HG02884 (cell line): ENCODE results near the gene NFE2L1.
"Not testable (repeated sequence)": the region's sequence is repeated elsewhere in the genome, so short reads cannot be mapped to it uniquely, and the experiment has no call there.

Source experiments
- ATAC-seq: cut with Tn5 transposase; IDR thresholded peaks from one replicate; pipeline ENCODE4 v1.9.1; 2021; ENCODE audit warnings: mild to moderate bottlenecking, moderate library complexity; ENCODE audit not compliant: unreplicated experiment

The NFE2L1 gene, protein sequence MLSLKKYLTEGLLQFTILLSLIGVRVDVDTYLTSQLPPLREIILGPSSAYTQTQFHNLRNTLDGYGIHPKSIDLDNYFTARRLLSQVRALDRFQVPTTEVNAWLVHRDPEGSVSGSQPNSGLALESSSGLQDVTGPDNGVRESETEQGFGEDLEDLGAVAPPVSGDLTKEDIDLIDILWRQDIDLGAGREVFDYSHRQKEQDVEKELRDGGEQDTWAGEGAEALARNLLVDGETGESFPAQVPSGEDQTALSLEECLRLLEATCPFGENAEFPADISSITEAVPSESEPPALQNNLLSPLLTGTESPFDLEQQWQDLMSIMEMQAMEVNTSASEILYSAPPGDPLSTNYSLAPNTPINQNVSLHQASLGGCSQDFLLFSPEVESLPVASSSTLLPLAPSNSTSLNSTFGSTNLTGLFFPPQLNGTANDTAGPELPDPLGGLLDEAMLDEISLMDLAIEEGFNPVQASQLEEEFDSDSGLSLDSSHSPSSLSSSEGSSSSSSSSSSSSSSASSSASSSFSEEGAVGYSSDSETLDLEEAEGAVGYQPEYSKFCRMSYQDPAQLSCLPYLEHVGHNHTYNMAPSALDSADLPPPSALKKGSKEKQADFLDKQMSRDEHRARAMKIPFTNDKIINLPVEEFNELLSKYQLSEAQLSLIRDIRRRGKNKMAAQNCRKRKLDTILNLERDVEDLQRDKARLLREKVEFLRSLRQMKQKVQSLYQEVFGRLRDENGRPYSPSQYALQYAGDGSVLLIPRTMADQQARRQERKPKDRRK

DNA sequence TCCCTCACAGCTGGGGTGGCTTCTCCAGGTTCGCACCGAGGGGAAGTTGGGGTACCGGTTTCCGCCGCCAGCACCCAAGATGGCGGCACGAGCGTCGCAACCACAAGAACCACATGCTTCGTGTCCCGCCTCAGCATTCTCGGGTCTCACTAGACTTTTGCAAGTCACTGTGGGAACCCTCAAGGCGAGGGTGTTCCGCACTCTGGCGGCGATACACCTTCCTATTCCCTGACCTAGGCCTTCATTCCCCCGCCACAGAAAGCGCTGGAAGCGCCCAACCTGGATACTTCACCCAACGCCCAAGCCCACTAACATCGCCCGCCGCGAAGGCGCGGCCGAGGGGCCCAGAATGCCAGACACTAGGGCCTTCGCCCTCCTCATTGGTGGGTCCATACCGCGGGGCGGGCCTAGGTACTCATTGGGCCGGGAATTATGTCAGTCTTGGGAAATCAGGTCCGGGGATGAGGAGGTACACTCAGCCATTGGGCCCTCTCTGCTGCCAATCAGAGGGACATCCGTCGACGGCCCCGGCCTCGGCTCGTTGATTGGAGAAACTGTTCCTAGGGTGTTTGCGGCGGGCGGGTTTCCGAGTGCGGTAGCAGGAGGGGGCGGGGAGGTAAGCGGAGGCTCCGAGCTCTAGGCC lies at the start of gene NFE2L1:
Gene NFE2L1, plus strand, starts transcription at position 619 of the 643 bp plus-strand sequence. CDS start 2,760 bp downstream, outside the sequence.
- ATAC-seq: peak; percentile 88

DNA sequence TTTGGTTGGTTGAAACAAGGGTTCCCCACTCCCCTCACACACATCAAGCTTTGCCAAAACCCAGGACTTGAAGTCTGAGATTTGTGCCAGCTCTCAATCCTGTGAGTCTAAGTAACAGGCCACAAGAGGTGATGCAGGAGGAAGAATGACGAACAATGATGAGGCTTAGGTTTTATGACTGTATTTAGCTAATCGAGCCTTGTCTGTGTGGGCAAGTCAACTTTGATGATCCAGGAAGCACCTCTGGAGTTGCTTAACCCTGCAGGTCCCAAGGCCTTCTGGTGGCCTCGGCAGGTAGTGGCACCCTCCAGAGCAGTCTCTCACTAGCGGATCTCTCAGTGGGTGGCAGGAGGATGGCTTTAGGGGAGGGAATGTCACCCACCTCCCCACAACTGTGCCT lies 48.6 kb upstream of the NFE2L1 start:
- no peak for ATAC-seq

DNA sequence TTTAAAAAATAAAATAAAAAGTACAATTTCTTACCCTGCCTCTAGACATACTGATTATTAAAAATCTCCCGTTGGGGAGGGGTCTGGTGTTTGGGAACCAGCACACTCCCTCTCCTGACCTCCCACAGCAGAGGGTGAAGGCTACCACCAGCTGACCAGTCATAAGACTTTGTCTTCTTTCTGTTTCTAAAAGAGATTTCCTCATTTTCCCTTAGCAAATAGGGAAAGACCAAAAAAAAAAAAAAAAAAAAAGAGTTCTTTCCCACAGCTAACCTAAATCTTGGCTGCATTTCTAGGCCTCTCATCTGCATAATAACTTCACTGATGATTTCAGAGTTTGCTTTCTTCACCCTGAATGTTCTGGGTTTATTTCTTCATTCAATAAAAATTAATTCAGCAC lies 47.0 kb upstream of the NFE2L1 start:
- ATAC-seq: no peak

DNA sequence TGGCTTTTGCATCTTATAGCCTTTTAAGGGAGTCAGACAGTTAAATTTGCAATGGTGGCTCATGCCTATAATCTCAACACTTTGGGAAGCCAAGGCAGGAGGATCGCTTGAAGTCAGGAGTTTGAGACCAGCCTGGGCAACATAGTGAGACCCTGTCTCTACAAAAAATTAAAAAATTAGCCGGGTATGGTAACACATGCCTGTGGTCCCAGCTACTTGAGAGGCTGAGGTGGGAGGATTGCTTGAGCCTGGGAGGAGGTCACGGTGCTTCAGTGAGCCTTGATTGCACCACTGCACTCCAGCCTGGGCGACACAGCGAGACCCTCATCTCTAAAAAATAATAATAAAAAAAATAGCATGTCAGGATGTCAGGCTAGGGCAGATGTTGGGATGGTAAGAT lies 46.5 kb upstream of the NFE2L1 start:
- not testable (repeated sequence) for ATAC-seq

DNA sequence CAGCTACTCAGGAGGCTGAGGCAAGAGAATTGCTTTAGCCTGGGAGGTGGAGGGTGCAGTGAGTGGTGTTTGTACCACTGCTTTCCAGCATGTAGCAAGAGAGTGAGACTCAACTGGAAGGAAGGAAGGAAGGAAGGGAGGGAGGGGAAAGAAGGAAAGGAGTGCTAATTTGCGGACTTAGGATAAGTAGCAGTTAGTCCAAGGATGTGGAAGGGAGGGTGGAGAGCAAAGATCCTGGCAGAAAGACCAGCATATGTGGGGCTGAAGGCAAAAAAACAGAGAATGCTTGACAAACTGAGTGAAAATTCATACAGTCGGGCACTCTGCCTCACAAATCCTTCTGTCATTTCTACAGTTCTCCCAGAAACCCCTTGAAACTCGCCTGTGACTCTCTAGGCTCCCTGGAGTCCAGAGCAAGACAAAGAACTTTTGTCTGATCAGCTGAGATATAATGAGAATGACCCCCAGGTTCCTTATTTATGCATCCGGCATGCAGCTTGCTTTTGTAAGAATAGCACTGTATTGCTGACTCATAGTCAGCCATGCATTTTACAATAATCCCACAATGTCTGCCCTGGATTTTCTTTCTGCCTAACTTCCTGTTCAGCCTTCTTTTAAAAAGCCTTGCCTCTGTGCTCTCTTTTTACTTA lies 45.8 kb upstream of the NFE2L1 start:
- no peak for ATAC-seq

DNA sequence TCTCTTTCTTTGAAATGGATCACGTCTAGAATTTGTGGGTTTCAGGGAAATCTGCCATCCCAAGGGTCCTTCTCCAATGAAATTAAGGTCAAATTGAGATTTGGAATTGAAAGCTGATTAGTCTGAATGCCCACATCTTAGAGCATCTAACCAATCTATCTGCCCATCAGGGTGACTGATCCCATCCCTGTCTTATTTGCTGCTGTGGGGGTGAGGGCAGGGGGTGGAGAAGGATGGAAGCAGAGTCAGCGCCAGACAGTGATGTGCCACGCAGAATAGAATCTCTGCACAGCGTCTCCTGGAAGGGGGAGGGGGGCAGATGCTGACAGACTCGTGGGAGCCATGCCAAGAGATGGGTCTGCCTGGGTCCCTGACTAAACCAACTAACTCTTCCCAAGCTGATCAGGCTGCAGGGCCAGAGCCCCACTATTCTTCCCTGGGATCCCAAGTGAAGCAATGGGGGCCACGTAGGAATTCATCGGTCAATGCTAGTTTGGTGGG lies 45.2 kb upstream of the NFE2L1 start:
- ATAC-seq: no peak

DNA sequence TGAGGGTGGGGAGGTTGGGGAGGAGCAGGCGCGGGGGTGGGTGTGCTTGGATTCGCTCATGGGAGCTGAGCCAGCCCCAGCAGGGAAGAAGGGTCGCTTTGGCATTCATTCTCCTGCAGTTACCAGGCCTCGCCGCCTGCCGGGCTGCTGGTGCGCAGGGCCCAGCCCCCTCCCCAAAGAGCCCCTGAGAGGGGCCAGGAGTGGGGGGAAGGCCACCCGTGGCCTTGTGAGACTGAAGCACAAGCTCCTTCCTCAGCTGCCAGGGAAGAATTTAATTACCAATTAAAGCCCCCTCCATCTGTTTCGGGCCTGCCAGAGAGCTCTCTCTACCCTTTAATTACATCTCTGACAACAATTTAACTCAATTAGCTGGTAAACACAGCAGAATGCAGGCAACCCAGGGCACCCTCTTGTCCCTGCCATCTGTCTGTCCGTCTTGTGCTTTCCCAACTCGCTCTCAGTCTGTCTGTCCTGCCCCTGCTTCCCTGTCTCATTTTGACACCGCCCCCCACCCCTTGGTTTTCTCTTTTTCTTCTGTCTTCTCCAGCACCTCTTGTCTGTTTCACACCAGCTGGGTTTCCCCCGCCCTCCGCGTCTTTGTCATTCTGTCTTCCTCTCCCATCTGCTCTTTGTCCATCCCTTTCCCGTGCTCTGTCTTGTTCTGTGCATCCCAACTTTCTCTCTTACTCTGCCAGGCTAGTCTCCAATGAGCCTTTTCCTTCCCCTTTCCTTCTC lies 44.6 kb upstream of the NFE2L1 start:
- no peak for ATAC-seq

DNA sequence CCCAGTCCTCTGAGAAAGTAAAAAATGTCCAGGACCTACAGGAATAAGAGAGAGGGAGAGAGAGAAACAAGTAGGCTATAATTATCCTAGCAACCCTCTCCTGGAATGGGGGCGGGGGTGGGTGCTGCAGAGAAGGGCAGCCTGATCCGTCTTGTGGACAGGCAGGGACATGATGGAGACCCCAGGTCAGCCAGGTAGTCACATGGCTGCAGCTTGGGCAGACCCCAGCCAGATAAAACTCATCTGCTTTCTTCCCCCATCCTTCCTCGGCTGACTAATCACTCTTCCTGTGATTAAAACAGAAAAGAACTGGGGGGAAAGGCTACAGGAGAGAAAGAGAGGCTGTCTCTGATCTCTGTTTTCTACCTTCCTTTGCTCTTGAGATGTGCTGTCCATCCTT lies 43.2 kb upstream of the NFE2L1 start:
- no peak for ATAC-seq

DNA sequence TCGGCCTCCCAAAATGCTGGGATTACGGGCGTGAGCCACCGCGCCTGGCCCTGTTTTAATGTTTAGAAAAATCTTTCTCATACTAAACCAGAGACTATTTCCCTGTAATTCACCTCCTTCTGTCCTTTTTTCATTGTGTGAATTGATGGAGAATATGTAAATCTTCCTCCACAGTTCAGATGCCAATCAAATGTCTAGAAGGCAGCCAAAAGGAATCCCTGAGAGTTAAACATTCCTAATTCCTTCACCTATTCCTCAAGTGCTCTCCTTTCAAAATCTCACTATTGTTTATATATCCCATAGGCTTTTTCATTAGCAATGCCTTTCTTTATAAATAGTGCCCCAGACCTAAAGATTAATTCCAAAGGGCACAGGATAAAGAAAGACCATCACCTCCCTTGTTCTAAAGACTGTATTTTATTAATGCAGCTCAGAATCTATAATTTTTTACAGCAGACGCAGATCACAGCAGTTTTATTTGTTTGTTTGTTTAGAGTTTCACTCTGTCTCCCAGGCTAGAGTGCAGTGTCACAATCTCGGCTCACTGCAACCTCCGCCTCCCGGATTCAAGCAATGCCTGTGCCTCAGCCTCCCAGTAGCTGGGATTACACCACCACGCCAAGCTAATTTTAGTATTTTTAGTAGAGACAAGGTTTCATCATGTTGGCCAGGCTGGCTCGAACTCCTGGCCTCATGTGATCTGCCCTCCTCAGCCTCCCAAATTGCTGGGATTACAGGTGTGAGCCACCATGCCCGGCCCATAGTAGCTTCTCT lies 41.0 kb upstream of the NFE2L1 start:
- ATAC-seq: no peak

DNA sequence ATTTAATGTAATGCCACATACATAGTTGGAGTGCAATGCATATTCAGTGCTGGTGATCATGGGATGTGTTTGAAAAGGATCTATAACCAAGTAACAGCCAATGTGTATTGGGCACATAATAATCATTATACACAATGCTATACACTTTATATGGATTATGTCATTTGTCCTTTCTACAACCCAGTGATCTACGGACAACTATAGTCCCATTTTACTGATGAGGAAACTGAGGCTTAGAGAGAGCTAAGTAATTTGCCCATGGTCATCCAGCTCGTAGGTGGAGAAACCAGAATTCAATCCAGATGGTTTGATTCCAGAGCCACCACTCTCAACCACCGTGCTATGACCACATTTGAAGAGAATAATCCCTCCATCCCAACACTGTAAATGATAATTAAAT lies 38.0 kb upstream of the NFE2L1 start:
- no peak for ATAC-seq

DNA sequence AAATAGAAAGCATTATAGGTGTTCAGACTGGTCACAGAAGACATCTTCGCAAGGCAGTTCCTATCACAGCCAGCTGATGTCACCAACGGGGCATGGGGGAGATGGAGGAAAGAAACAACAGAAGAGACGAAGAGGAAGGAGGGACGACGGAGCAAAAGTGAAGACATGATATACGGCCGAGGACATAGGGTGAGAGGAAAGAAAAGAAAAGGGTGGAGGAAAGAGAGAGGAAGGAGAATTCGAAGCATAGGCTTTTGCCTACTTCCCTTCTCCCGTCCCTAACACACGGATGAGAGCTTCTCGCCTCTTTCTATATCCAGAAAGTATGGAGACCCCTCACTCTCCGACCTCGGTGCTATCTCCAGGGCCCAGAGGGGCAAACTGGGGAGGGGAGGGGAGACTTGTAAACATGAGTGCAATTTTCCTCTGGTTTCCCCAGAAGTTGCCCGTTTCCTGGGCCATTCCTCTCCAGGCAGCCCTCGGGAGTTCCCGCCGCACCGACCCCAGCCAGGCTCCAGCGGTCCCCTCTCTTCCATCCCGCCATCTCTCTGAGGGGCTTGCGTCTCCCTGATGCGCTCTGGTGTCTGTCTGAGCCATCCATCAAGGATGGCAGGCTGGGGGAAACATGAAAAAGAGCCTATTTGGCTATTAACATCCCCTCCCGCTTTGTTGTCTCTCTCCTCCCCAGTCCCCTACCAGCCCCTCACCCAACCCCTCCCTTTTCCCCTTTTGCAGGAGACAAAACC lies 36.6 kb upstream of the NFE2L1 start:
- no peak for ATAC-seq

DNA sequence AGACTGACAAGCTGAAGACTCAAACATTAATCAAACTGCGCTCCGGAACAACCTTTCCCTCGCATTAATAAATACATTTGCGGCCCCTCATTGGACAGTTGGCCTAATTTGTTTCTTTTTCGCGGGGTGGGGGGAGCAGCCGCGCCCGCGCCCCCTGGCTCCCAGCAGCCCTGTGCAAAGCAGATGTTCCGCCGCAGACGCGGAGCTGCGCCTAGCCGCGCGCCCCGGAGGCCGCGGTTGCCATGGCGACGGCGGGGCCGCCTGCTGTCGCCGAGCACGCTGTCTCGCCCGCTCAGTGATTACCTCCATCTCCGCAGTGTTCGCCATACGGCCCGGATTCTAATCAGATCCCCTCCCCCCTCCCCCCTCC lies 36.0 kb upstream of the NFE2L1 start:
- ATAC-seq: no peak

DNA sequence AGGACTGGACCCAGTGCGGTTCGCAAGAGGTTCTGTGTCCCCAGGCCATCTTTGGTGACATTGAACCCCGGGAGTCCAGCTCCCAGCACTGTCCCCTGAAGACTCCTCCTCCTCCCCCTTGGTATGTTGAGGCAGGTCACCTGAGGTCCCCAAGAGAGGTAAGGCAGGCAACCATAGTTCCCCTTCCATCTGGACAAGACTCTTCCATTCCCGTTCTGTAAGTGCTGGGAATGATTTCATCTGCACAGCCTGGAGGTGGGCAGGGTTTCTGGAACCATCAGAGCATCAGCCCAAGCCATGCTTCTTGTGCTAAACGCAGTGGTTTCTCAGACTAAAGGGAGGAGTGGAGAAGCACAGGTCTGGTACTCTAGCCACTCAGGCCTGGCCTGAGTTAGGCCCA lies 35.5 kb upstream of the NFE2L1 start:
- ATAC-seq: no peak

DNA sequence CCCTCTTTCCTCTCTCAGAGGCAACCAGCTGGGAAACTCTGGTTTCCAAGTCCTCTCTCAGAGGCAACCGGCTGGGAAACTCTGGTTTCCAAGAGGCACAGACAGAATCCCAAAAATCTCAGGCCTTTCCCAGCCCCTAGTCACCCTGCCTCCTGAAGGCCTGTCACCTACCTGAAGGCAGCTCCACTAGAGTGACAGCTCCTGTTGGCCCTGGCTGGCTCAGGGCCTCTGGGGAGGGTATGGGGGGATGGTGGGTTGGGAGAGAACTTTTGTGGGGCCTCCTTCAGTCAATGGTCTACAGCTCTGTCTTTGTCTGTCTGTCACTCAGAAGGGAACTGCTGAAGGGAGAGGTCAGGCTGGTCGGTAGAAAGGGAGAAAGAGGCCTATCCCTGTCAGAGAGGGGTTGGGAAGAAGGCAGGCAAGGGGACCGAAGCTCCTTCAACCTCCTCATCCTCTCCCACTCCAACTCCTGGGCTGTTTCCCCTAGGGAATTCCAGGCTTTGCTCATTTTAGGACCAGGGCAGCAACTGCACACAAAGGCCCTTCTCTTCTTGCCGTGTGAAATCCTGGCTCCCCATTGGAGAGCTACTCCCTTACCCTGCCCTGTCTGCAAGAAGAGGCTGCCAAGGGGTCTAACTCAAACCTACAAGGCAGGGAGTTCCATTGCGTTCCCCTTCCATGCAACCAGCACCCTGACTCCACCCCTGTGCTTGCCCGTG lies 34.1 kb upstream of the NFE2L1 start:
- no peak for ATAC-seq

DNA sequence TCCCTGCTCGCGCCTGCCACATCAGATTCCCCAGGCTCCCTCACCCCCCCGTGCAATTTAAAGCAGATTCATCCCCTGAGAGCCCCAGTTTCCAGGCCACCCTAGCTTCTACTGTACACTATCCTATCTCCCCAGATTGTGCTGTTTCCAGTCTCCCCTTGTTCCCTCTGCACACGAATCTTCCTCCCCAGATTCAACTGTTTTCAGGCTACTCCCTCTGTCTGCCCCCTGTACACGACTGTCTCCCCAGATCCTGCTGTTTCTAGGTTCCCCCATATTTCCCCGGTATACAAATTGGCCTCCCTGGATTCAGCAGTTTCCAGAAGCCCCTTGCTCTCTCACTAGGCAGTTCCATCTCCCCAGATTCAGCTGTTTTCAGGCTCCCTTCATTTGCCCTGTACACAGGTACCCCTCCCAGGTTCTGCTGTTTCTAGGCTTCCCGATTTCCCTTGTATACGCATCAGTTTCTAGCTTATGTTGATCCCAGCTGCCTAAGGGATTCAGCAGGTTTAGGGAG lies 33.5 kb upstream of the NFE2L1 start:
- ATAC-seq: no peak

DNA sequence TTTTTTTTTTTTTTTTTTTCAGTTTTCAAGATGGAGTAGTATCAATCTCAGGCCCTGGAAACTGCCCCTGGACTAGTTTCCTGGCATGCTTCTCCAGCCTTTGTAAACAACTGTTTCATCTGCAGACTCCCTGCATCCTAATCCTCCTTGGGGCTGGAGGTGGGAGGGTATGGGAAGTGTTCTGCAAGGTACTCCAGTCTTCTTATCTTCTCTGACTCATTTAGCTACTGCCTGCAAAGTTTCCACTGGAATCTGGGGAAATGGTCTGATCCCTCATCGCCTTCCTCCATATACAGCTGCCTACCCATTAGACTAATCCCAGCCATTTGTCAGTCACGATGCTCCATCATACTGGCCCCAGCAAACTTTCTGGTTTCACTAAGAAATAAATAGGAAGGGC lies 32.0 kb upstream of the NFE2L1 start:
- ATAC-seq: no peak

DNA sequence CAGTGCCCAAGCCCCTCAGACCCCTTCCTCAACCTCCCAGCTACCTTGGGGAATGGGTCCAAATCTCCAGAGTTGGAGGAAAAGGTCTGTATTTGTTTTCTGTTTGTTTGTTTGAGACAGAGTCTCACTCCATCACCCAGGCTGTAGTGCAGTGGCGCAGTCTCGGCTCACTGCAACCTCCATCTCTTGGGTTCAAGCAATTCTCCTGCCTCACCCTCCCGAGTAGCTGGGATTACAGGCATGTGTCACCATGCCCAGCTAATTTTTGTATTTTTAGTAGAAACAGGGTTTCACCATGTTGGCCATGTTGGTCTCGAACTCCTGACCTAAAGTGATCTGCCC lies 30.4 kb upstream of the NFE2L1 start:
- not testable (repeated sequence) for ATAC-seq

DNA sequence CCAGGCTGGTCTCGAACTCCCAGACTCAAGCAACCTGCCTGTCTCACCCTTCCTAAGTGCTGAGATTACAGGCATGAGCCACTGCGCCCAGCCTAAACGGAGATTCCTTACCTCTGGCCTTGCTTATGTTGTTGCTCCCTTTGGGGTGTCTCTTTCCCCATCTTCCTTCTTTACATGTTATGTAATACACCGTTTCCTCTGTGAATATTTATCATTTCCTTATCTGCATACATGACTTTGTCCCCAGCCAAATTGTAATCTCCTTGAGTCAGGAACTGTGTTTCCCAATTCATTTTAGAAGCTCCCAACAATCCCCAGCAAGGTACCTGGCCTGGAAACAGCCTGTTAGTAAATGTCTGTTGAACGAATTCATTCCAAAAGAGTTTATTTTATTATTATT lies 26.2 kb upstream of the NFE2L1 start:
- ATAC-seq: no peak
